ENCODE data around the gene LDLRAD3.

LDLRAD3 gene

DNA sequence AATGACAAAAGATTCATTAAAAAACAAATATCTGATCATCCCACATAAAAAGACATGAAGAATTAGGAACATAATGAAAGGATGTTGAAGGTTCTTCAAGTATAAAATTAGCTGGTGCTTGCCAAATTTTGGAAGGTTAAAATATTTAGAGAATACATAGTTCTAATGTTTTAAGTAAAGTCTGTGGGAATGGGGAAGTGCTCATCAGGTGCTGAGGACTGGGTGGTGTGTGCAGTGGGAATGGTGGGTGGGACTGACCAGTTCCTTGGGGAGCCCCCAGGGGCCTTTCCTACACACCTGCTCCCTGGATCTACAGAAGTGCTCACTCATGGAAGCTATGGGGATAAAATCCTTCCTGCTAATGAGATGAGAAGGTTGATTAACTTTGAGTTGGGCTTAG lies 11.8 kb downstream of the LDLRAD3 start:
- DNase-seq (ENCODE audit: low read depth in 2 of 2), result no peak

- no peak for DNase-seq (ENCODE audit: low read depth in 2 of 2)
Observed at GRCh38 chr11:35962369-35963138, 18.7 kb downstream of the LDLRAD3 start.

DNA sequence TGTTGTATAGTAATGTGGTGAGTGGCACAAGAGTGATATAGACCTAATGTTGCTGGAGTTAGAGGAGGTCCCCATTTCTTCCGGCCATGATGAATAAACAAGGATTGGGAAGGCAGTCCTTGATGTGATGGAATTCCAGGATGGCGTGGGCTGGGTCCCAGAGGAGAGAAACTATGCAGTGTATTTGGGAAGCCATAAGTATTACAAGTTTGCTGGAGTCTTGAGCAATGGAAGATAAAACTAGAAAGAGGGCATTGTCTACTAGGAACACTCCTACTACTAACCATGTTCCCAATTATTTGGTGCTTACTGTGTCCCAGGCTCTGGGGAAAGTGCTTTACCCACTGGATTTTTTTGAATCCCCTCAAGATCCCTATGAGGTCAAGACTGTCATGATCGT lies 20.0 kb downstream of the LDLRAD3 start:
- DNase-seq (ENCODE audit: low read depth in 2 of 2), result no peak

DNA sequence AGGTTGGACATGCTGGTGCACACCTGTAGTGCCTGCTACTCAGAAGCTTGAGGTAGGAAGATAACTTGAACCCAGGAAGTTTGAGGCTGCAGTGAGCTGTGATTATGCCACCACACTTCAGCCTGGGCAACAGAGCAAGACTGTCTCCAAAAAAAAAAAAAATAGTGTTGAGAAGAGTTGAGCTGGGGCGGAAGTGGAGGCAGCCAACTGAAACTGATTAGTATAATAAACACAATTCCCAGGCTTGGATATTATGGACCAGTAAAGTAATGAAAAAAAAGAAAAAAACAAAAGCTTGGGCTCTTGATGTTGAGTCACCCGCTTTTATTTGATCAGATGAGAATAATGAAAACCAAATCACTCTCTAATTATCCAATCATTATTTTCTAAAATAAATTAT lies 21.0 kb downstream of the LDLRAD3 start:
- DNase-seq (ENCODE audit: low read depth in 2 of 2), result no peak

- DNase-seq (ENCODE audit: low read depth in 2 of 2), result no peak
Observed at GRCh38 chr11:35967042-35967441, 23.2 kb downstream of the LDLRAD3 start.

DNA sequence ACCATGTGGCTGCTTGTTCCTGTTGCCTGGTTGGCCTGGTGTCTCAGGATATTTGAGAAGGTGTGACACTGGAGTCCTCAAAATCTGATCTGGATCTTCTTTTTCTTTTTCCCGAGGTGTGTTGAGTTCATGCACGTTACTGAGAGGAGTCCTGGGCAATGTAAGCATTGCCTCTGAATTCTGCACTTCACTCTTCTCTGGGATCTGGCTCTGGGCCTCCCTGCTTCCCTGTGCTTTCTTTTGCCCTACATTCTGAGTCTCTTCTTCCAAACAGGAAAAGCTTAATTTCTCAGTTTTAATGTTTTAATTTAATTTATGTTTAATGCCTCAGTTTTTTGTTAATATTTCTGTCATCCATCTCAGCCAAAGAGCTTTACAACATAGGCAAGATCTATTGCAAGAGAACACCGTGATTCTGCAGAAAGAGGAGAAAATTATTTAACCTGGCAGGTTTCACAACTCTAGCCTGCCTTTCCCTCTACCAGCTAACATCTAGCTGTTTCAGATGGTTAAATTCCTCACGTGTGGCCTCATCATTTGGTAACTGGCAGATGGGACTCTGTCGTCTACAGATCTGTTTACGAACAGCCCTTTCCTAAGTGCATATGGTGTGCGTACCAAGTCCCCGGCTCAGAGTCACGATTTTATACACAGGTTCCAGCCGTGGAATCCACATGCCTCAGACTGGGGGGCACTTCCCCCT lies 24.7 kb downstream of the LDLRAD3 start:
- DNase-seq (ENCODE audit: low read depth in 2 of 2), result no peak

DNA sequence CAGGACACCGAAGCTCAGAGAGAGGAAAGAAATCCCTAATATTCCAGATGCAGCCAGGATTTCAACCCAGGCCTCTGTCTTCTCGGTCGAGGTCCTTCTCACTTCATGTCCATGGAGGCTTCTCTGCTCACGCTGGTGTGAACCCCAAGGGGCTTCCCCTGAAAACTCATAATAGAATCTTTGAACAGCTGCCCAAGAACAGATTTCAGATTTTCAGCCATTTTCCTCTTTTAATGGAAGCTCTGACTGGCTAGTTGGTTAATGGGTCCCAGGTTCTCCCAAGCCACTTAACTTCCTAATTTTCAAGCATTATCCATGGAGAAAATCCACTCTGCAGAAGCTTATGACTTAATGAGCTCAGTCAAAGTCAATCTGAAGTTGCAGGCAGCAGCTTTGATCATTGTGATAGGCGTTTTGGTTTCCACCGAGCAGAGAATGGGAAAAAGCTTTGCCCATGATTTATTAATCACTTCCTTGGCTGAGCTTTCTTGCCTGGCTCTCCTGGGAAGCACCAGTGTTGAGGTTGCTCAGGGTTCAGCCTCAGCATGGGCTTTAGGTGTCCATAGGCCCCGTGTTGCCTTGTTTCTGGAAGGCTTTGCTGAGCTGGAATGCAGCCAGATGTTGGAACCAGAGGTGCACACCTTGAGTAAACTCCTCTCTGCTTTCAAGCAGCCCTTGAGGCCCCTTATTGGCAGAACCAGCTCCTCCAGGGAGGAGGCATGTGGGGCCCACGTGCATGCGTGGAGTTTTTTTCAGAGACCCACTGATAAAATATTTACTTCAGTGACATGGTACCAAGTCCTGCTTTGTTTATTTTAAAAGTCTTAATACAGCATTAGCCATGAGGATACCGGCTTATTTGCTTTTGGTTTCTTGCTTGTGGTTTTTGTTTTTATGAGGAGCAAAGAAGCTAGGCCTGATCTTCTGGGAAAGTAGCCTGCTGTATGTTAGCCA lies 25.5 kb downstream of the LDLRAD3 start:
- no peak for DNase-seq (ENCODE audit: low read depth in 2 of 2)

DNA sequence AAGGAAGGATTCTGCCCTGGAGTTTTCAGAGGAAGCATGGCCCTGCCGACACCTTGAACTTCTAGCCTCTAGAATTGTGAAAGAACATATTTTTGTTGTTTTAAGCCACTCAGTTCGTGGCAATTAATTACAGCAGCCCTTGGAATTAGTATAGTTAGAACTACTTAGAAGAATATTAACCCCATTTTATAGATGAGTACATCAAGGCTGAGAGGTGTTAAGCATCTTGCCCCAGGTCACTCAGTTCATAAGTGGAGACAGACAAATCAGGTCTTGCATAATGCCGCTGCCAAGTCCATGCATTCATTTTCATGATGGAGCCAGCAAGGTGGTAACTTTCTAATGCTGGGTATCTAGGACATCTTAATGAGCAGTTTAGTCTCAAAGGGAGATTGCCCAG lies 26.6 kb downstream of the LDLRAD3 start:
- no peak for DNase-seq (ENCODE audit: low read depth in 2 of 2)

DNA sequence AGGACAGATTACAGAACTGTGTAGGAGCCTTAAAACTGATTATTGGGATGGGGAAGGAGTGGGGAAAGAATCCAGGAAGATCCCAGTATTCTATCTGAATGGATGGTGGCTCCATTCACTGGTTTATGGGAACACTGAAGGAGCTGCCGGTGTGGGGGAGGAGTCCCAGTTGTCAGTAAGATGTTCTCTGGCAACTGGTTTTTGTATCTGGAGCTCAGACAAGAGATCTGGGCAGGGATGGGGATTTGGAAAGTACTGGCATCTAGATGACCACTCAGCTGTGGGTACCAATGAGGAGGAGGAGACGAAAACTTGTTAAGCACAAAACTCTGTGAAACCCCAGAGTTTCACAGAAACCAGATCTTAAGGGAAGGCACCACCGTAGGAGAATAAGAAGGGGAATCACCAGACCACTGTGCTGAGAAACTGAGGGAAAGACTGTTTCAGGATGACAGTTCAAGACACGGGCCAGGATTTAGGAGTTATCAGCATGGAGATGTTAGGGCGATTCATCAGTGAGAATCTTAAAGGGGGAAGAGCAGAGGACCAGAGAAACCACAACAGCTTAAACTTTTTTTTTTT lies 28.1 kb downstream of the LDLRAD3 start:
- no peak for DNase-seq (ENCODE audit: low read depth in 2 of 2)

DNA sequence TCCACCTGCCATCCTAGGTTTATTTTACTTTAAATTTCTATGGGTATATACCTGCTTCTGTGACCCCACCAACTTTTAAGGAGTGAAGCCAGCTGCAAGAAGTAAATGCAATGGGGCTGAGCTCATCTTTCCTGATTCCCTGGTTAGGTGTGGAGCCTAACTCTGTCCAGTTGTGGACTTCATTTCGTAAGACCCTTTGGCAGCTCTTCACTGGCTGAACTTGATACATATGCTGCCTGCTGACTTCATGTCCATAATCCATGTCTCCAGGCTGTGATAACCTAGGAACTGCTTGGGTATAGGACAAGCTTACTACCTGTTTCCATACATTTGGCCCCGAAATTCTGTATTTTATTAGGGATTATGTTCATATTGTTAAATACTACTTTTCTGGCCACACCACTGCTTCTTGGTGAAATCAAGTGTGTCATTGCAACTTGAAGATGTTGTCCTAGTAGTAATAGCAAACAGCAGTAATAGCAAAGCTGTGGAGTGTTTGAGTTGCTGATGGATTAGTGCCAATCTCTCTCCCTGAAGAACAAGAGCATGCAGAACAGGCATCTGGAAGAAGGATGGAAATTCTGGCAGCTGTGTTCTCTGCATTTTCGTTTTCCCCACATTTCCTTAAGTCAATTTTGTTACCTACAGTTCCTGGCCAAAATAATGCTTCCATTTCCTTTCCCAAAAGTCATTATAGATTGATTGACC lies 31.2 kb downstream of the LDLRAD3 start:
- DNase-seq (ENCODE audit: low read depth in 2 of 2), result no peak

DNA sequence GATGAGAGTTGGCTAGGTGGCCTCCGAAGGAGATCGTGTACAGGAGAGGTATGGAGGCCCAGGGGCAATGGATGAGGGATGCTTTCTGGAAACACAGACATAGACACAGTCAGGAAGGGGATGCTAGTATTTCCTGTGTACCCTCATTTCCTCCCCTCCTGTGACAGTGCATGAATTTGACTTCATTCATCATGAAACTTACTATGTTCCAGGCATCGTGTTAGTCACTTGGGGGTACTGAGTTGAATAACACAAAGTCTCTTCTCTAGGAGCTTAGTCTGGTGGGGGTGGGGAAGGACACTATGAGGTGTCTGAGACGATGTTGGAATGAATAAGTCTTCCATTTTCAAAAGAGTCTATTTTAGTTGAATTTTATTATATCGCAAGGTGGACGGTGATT lies 32.6 kb downstream of the LDLRAD3 start:
- no peak for DNase-seq (ENCODE audit: low read depth in 2 of 2)

GRCh38 chr11:35978183-35978582 lies 34.3 kb downstream of the LDLRAD3 start:
- no peak for DNase-seq (ENCODE audit: low read depth in 2 of 2)

- DNase-seq (ENCODE audit: low read depth in 2 of 2), result no peak
Observed at GRCh38 chr11:35978891-35979290, 35.0 kb downstream of the LDLRAD3 start.

DNA sequence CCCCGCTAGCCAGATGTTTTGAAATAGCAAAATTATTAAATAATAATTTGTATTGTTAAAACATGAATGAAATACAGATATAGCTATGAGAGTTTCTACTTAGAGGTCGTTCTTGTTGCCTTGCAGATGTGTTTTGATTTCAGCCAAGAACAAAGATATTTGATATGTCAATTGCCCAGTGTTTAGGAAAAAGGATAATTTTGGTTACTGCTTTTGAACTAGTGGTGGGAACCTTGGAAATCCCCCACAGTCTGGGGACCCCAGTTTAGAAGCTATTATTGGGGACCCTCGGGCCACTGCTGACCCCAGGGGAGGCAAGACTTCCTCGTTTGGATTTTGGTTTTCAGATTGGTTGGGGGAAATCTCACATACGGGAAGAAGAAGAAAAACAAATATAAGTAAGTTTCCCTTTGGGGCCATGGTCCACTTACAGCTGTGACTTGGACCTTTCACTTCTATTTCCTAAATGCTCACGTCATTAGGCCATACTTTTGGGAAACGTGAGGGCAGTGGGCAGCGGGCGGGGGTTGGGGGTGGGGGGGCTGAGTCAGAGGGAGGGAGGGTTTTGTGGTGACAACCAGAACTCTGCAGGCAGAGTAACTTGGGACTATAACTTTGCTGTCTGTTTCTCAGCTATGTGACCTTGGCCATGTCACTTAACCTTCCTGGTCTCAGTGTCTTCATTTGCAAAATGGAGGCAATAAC lies 37.0 kb downstream of the LDLRAD3 start:
- no peak for DNase-seq (ENCODE audit: low read depth in 2 of 2)

DNA sequence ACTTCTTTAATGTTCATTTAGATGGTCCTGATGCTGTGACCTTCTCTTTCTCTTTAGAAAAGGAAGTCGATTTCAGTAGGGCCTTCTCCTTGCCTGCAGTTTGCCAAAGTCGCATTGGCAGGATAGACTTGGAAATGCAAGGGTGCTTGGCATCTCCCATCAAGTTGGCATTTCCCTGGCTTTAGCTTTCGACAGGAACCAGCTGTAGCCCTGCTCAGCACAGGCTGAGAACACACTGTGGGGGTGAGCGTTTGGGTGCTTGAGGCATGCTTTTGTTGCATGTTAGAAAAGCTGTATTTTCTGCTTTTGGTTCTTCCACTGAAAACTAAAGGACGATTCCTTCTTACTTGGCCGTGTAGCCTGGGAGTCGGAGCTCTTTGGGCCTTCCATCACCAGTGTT lies 37.7 kb downstream of the LDLRAD3 start:
- DNase-seq (ENCODE audit: low read depth in 2 of 2), result no peak

DNA sequence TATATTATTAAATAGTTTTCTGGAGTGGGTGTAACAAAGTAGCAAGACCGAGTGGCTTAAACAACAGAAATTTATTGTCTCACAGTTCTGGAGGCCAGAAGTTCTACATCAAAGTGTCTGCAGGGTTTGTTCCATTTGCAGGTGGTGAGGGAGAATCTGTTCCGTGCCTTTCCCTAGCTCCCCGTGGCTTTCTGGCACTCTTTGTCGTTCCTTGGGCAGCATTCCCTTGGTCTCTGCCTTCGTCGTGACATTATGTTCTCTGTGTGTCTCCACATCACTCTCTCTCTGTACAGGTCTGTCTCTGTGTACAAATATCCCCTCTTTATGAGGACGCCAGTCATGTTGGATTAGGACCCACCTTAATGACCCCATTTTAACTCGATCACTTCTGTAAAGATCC lies 38.2 kb downstream of the LDLRAD3 start:
- no peak for DNase-seq (ENCODE audit: low read depth in 2 of 2)

GRCh38 chr11:35983981-35984380 lies 40.1 kb downstream of the LDLRAD3 start:
- no peak for DNase-seq (ENCODE audit: low read depth in 2 of 2)

- DNase-seq (ENCODE audit: low read depth in 2 of 2), result no peak
Observed at GRCh38 chr11:35986947-35987346, 43.1 kb downstream of the LDLRAD3 start.

DNA sequence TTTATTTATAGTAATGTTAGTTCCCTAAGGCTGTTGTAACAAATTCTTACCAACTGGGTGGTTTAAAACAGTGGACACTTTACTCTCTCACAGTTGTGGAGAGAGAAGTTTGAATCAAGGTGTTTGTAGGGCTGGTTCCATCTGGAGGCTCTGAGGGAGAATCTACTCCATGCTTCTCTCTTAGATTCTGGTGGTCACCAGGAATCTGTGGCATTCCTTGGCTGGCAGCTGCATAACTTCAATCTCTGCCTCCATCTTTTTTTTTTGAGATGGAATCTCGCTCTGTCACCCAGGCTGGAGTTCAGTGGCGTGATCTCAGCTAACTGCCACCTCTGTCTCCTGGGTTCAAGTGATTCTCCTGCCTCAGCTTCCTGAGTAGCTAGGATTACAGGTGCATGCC lies 46.3 kb downstream of the LDLRAD3 start:
- no peak for DNase-seq (ENCODE audit: low read depth in 2 of 2)

GRCh38 chr11:35990816-35991215 lies 47.0 kb downstream of the LDLRAD3 start:
- no peak for DNase-seq (ENCODE audit: low read depth in 2 of 2)

DNA sequence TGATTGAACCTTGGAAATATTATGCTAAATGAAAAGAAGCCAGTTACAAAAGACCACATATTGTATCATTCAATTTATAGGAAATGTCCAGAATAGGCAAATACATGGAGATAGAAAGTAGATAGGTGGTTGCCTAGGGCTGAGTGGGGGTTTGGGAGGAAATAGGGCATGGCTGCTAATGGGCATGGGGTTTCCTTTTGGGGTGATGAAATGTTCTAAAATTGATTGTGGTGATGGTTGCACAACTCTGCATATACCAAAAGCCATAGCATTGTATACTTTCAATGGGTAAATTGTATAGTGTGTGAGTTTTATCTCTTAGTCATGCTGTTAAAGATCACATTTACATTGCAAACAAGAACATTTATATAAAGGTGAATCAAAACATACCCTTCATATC lies 48.7 kb downstream of the LDLRAD3 start:
- no peak for DNase-seq (ENCODE audit: low read depth in 2 of 2)
